GM20000 (cell line): Measurements from ENCODE around the gene SNRNP35.

Source experiments
- DNase-seq: peaks from one replicate; pipeline ENCODE4 v3.0.0; 2012; ENCODE audit warnings: low spot score
- CTCF ChIP-seq: IDR thresholded peaks from 2 replicates; pipeline ENCODE4 v1.5.1; 2012; ENCODE audit warnings: mild to moderate bottlenecking, control low read depth; ENCODE audit errors: extremely low read depth, missing control alignments

Gene SNRNP35

DNA sequence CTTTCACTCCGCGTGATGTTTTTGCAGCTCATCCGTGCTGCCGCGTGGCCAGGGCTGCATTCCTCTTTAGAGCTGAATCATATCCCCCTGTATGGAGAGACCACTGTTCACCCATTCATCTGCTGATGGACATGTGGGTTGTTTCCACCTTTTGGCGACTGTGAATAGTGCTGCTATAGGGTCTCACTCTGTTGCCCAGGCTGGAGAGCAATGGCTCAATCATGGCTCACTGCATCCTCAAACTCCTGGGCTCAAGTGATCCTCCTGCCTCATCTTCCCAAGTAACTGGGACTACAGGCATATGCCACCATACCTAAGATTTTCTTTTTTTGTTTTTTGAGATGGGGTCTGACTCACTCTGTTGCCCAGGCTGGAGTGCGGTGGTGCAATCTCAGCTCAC is 39.1 kb downstream of the SNRNP35 start:
- TF ChIP-seq CTCF: no peak
- no peak for DNase-seq

GRCh38 chr12:123498126-123498825 is 40.3 kb downstream of the SNRNP35 start:
- TF ChIP-seq CTCF: no peak
- DNase-seq: no peak

DNA sequence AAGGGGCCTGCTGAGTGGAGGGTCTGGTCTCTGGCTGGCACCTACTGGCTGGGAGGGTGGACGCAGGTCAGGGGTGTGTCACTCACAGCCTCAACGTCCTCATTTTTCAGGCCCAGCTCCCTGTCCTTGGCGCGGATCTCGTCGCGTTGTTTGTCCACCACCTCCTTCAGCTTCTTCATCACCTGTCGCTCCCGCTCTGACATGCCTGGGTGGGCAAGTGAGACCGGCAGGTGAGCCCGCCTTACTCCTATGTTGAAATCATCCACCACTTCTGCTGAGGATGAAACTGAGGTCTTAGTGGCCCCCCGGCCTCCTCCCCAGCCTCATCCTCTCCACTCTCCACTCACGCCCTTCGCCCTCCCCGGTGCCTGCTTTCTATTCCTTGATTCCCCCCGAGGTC is 41.4 kb downstream of the SNRNP35 start:
- DNase-seq: no peak
- TF ChIP-seq CTCF: no peak

- no peak for TF ChIP-seq CTCF
- DNase-seq: no peak
These were observed 44.3 kb downstream of the SNRNP35 start for GRCh38 chr12:123502163-123502704.

- DNase-seq: no peak
- no peak for TF ChIP-seq CTCF
These were observed 48.3 kb downstream of the SNRNP35 start for GRCh38 chr12:123506059-123506842.

DNA sequence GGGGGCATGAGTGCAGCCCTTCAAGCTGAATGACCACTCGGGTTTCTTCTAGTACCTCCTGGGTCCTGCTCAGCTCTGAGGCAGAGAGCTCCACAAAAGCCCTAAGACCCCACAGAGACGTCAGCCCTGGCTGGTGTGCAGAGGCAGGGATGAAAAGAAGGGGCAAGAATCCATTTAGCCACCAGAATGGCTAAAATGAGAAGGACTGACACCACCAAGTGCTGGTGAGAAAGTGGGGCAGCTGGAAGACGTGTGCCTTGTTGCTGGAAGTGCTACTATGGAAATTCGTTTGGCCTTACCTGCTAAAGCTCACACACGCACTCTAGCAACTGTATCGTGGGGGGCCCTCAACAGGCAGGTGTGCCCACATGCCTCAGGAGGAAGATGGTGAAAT is 48.9 kb downstream of the SNRNP35 start:
- no peak for TF ChIP-seq CTCF
- no peak for DNase-seq
